ENCODE measurements around the gene PDZD8.

PDZD8 gene

DNA sequence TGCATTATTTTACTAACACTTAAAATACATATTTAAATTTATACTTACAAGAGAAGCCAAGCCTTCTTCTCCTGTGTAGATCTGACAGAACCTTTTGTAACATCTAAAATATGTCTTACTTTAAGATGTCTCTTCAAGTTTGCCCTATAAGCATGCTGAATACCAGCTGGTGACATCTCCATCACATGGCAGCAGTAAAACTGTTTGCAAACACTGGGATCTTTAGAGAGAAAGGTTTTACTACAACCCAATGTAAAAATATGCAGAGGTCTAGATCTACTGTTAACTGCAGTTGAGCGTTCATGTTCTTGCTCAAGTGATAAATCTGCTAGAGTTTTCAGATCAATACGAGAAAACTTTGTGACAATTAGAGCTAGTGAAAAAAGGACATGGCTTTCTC is 23.2 kb downstream of the PDZD8 start:
- no peak for TF ChIP-seq CTCF (IDR thresholded peaks at IDR 0.05; ENCODE audit: insufficient read depth, low read length, poor library complexity, severe bottlenecking)
- no peaks in the 10 kb centered on the region for H3K36me3 ChIP-seq (ENCODE audit: control insufficient read depth, insufficient read depth, low read length)
- no peak for DNase-seq (ENCODE audit: extremely low read depth, insufficient read length)
- H3K4me3 ChIP-seq (replicated peaks; ENCODE audit: low read depth, low read length): no peak overlapping the region
- H3K27me3 ChIP-seq (replicated peaks; ENCODE audit: control insufficient read depth, insufficient read depth, low read length): no peaks in the 10 kb centered on the region

- TF ChIP-seq CTCF (IDR thresholded peaks at IDR 0.05; ENCODE audit: insufficient read depth, low read length, poor library complexity, severe bottlenecking): no peak
- Histone ChIP-seq H3K36me3 (ENCODE audit: control insufficient read depth, insufficient read depth, low read length) (no peaks in the 10 kb centered on the region), H3K27me3 (replicated peaks; ENCODE audit: control insufficient read depth, insufficient read depth, low read length) (no peaks in the 10 kb centered on the region), H3K4me3 (replicated peaks; ENCODE audit: low read depth, low read length) (no peak overlapping the region)
- no peak for DNase-seq (ENCODE audit: extremely low read depth, insufficient read length)
These were observed 23.7 kb downstream of the PDZD8 start for GRCh38 chr10:117351558-117351957.

DNA sequence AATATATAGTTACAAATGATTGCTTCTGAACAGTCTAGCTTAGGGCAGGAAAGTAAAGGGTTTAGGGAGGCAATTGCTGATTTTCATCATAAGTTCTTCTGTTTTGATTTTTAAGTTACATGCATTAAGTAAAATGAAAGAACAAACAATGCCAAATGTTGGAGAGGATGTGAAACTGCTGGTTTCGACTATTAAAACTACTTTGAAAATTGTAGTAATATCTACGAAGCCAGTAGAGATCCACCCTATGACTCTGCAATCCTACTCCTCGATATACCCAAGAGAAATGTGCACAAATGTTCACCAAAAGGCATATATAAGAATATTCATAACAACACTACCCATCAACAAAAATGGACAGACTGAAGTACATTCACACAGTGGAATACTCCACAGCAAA is 24.3 kb downstream of the PDZD8 start:
- no peak overlapping the region for H3K4me3 ChIP-seq (replicated peaks; ENCODE audit: low read depth, low read length)
- no peaks in the 10 kb centered on the region for H3K36me3 ChIP-seq (ENCODE audit: control insufficient read depth, insufficient read depth, low read length)
- TF ChIP-seq CTCF (IDR thresholded peaks at IDR 0.05; ENCODE audit: insufficient read depth, low read length, poor library complexity, severe bottlenecking): no peak
- DNase-seq (ENCODE audit: extremely low read depth, insufficient read length): peak; percentile 26
- H3K27me3 ChIP-seq (replicated peaks; ENCODE audit: control insufficient read depth, insufficient read depth, low read length): no peaks in the 10 kb centered on the region

DNA sequence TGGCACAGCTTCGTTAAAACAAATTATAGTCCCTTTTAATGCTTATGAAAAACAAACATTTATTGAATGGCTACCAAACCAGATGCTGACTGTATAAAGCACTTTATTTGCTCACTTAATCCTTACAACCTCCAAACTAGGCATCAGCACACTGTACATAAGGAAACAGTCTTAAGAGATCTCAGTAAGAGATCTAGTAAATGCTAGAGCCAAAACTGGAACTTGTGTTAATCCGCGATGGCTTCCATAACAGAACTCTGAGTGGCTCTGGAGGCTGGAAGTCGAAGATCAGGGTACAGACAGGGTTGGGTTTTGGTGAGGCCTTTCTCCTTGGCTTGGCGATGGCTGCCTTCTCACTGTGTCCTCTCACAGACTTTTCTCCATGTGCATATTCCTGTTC is 27.0 kb downstream of the PDZD8 start:
- H3K4me3 ChIP-seq (replicated peaks; ENCODE audit: low read depth, low read length): no peak overlapping the region
- no peak for DNase-seq (ENCODE audit: extremely low read depth, insufficient read length)
- no peak for TF ChIP-seq CTCF (IDR thresholded peaks at IDR 0.05; ENCODE audit: insufficient read depth, low read length, poor library complexity, severe bottlenecking)
- H3K27me3 ChIP-seq (replicated peaks; ENCODE audit: control insufficient read depth, insufficient read depth, low read length): no peaks in the 10 kb centered on the region
- no peaks in the 10 kb centered on the region for H3K36me3 ChIP-seq (ENCODE audit: control insufficient read depth, insufficient read depth, low read length)

DNA sequence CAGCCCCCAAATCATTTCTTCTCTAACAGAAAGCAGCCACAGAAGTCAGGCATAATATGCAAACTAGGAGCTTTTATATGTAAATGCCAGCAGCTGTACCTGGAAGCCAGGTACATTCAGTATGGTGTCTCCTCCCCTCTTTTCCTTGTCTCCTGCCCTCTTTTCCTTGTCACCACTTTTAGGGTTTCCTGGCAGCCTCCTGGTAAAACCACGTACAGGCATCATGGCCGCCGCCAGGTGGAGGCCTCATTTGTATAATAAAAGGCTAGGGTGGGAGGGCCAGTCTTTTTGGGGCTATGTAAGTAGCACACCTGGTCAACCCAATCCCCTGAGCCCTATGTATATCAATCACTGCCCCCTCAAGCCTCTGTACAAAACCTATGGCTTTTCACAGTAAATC is 28.7 kb downstream of the PDZD8 start:
- TF ChIP-seq CTCF (IDR thresholded peaks at IDR 0.05; ENCODE audit: insufficient read depth, low read length, poor library complexity, severe bottlenecking): no peak
- H3K36me3 ChIP-seq (ENCODE audit: control insufficient read depth, insufficient read depth, low read length): no peaks in the 10 kb centered on the region
- no peaks in the 10 kb centered on the region for H3K27me3 ChIP-seq (replicated peaks; ENCODE audit: control insufficient read depth, insufficient read depth, low read length)
- no peak overlapping the region for H3K4me3 ChIP-seq (replicated peaks; ENCODE audit: low read depth, low read length)
- DNase-seq (ENCODE audit: extremely low read depth, insufficient read length): no peak

DNA sequence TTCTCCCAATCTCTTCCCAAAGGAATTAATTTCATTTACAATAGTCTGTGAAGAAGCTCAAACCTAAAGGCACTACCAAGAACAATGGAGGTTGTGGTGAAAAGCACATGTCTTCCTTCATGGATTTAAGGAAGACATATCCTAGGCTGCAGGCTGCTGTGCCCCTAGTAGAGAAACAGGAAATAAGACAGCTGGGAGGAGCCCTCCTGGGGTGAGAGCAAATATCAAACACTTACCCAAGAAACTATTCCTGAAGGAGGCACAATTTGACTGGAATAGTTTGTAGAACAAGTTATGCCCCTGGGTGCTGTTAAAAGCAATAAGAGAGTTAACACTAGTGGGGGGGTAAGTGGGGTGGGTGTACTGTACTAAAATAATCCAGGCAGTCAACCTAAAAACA is 30.1 kb downstream of the PDZD8 start:
- Histone ChIP-seq H3K36me3 (ENCODE audit: control insufficient read depth, insufficient read depth, low read length) (no peaks in the 10 kb centered on the region), H3K4me3 (replicated peaks; ENCODE audit: low read depth, low read length) (no peak overlapping the region), H3K27me3 (replicated peaks; ENCODE audit: control insufficient read depth, insufficient read depth, low read length) (no peaks in the 10 kb centered on the region)
- TF ChIP-seq CTCF (IDR thresholded peaks at IDR 0.05; ENCODE audit: insufficient read depth, low read length, poor library complexity, severe bottlenecking): no peak
- DNase-seq (ENCODE audit: extremely low read depth, insufficient read length): no peak

Data from GM06990 (cell line).